Kidney epithelial cell (primary cell): ENCODE results near the gene DNMT3L. TPM values are rescaled to one million over a fixed set of nuclear protein-coding genes. Genes with fewer than 3 reads are reported as not detected.

ENCODE experiments used
- DNase-seq: peaks from one replicate; pipeline ENCODE4 v3.0.0-alpha.2; 2010; ENCODE audit warnings: low read depth
- H3K27me3 ChIP-seq: 2 replicates; pipeline ENCODE4 v1.6.0; 2011; ENCODE audit warnings: low read length; ENCODE audit not compliant: control insufficient read depth, insufficient read depth
- H3K36me3 ChIP-seq: 2 replicates; pipeline ENCODE4 v1.5.1; 2011; ENCODE audit warnings: low read length; ENCODE audit not compliant: control insufficient read depth, insufficient read depth
- H3K4me3 ChIP-seq: 2 replicates; pipeline ENCODE4 v1.5.1; 2011; ENCODE audit warnings: low read depth, mild to moderate bottlenecking, control low read depth, low read length
- total RNA-seq: library from RNA; depleted of rRNA; stranded (reverse); fragments of >200 nt; gene quantifications from 2 replicates; pipeline ENCODE4 v1.2.3, GENCODE V29; 2015
- TF ChIP-seq, protein P1 (sequence below): IDR thresholded peaks from 2 replicates; pipeline ENCODE4 v1.5.1; 2011; ENCODE audit warnings: mild to moderate bottlenecking, moderate library complexity, low read length, control low read depth, inconsistent platforms; ENCODE audit not compliant: insufficient read depth, poor library complexity, severe bottlenecking

DNMT3L gene
- total RNA-seq, 1 donor from 2014 or later, result not detected

DNA sequence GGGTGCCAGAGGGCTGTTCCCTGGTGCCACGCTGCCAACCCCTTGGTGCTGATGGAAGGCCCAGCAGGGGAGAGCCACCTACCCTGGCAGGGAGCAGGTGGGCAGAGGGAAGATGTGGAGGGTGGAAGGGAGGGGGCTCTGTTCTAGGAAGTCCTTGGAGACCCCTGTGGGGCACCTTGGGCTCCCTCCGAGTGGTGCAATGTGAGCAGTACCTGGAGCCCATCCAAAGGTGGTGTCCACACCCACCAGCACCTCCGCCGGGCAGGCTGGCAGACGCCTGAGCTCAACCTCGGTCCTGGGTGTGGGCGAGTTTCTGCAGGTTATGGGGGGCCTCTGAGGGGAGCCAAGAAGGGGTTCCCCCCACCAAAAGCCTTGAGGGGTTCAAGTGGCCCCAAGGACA lies 11.3 kb upstream of the DNMT3L start:
- no peaks in the 10 kb centered on the region for H3K36me3 ChIP-seq
- TF ChIP-seq, protein P1, sequence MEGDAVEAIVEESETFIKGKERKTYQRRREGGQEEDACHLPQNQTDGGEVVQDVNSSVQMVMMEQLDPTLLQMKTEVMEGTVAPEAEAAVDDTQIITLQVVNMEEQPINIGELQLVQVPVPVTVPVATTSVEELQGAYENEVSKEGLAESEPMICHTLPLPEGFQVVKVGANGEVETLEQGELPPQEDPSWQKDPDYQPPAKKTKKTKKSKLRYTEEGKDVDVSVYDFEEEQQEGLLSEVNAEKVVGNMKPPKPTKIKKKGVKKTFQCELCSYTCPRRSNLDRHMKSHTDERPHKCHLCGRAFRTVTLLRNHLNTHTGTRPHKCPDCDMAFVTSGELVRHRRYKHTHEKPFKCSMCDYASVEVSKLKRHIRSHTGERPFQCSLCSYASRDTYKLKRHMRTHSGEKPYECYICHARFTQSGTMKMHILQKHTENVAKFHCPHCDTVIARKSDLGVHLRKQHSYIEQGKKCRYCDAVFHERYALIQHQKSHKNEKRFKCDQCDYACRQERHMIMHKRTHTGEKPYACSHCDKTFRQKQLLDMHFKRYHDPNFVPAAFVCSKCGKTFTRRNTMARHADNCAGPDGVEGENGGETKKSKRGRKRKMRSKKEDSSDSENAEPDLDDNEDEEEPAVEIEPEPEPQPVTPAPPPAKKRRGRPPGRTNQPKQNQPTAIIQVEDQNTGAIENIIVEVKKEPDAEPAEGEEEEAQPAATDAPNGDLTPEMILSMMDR, result no peak
- DNase-seq, result no peak
- H3K4me3 ChIP-seq, result no peak overlapping the region
- no peaks in the 10 kb centered on the region for H3K27me3 ChIP-seq

DNA sequence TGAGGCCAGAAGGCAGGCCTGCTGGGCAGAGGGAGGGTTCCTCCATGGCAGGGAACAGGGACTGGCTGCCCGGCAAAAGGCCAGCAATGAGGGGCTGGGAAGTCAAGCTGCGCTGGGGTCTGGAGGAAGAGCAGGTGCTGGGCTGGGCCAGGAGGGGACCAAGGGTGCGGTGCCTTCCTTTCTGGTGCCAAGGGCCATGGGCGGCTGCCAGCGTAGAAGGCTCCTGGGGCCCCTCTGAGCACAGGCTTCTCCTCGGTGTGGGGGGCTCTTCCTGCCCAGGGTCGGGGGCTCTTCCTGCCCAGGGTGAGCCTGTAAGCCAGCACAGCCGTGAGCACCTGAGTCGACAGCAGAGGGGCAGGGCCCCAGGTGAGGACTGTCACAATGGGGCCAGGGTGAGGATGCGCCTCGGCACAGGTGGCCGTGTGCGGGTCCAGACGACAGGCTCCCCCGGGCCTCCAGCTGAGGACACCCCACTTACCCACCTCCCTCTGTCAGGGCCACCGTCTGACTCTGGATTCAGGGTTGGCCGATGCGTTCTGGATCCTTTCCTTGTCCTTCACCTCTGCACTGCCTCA lies 10.7 kb upstream of the DNMT3L start:
- H3K27me3 ChIP-seq, result no peaks in the 10 kb centered on the region
- no peak for DNase-seq
- H3K36me3 ChIP-seq, result no peaks in the 10 kb centered on the region
- H3K4me3 ChIP-seq, result no peak overlapping the region
- TF ChIP-seq, protein P1, result no peak

DNA sequence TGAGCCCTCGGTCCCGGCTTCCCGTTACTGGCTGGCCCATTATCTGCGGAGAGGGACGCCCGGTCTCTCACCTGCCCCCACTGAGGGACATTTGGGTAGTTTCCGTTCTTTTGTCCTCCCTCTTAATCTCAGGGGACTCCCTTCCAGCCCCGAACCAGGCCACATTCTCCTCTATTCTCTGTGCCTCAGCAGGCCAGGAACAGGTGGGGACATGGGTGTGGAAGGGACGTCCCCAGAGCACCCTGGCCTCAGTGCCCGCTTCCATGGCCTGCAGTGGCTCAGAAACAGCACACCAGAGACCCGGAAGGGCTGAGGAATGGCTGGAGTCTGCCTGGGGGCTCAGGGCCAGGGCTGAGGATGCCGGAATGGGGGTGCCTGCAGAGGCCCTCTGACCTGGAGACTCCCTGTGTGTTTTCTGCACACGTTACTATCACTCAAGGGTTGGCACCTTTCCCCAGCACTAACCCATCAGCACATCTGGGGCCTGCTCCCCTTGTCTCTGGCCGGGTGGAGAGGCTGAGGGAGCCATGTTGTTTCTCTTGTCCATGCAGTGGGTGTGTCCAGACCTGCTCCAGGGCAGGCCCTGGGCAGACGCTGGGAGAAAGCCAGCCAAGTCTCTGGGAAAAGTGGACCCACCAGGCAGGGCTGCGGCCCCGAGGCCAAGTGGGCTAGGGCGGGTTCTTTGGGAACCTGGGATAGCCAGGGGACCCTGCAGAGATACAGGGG lies 10.0 kb upstream of the DNMT3L start:
- Histone ChIP-seq H3K27me3 (no peaks in the 10 kb centered on the region), H3K36me3 (no peaks in the 10 kb centered on the region), H3K4me3 (no peak overlapping the region)
- no peak for DNase-seq
- TF ChIP-seq, protein P1, result no peak

DNA sequence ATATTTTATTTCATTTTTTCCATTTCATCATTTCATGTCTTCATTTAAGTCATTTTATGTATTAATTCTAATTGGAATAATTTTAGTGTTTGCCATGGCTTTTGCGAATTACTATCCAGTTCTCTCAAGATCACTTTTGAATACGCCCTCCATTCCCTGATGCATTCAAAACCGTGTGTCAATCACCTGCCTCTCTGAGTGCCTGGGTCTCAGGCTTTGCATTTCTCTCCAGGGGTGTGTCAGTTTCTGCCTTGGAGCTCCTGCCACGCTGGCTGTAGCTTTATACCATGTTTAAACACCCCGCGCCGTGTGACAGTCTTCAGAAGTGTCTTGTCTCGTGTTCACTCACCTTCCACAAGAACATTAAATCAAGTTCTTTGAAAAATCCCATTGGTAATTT lies 7.4 kb upstream of the DNMT3L start:
- no peak for DNase-seq
- H3K27me3 ChIP-seq, result no peaks in the 10 kb centered on the region
- TF ChIP-seq, protein P1, result no peak
- no peaks in the 10 kb centered on the region for H3K36me3 ChIP-seq
- no peak overlapping the region for H3K4me3 ChIP-seq

DNA sequence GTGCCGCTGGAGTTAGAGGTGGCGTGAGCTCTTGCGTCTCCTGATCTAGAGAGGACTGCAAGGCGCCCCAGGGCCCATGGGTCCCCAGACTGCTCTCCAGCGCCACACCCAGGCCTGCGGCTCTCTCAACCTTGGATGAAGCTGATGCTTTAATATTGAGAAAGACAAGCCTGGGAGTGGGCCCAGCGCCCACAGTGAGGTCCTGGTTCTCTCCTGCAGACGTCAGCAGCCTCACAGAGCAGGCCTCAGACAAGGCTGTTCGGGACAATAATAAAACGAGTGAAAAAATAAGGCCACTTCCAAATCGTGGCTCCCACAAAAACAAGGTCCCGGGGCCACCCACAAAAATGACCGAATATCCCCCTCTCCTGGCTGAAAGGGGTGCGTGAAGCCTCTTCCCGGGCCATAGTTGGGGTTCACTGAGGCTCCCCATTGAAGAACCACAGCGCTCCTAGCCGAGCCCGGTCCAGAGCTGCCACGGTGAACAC lies 6.0 kb upstream of the DNMT3L start:
- no peak overlapping the region for H3K4me3 ChIP-seq
- peaks cover 5% of the 10 kb centered on the region for H3K27me3 ChIP-seq
- TF ChIP-seq, protein P1, result no peak
- H3K36me3 ChIP-seq, result no peaks in the 10 kb centered on the region
- no peak for DNase-seq
